HepG2 (cell line): ENCODE results near the gene CNNM2. TPM values are rescaled to one million over a fixed set of nuclear protein-coding genes. Genes with fewer than 3 reads are reported as not detected.
A peak's percentile ranks its signal among the peaks of the same experiment; 100 is the strongest.

ENCODE experiments used
- GZF1 ChIP-seq: sonication (generic); formaldehyde crosslinking; IDR thresholded peaks from 2 replicates; pipeline ENCODE4 v1.5.1; 2020; ENCODE audit warnings: mild to moderate bottlenecking, missing genetic modification reagents
- SOX6 ChIP-seq, 2 experiments: fragments of 450-650 bp in 1 of 2; sonication (generic) in 1 of 2; formaldehyde crosslinking in 1 of 2; IDR thresholded peaks; 2 replicates each; pipeline versions ENCODE4 v1.4.0 to v1.6.1; 2017 to 2020; ENCODE audit warnings: antibody characterized with exemption in 1 of 2, mild to moderate bottlenecking in 1 of 2, missing genetic modification reagents in 1 of 2
- THAP11 ChIP-seq: IDR thresholded peaks from 2 replicates; pipeline ENCODE4 v1.6.1; 2016; ENCODE audit warnings: missing biosample characterization, missing genetic modification reagents
- ZNF75D ChIP-seq: sonication (generic); formaldehyde crosslinking; IDR thresholded peaks from 2 replicates; pipeline ENCODE4 v1.8.1; 2023; ENCODE audit warnings: missing genetic modification reagents, mild to moderate bottlenecking, borderline replicate concordance
- polyA plus RNA-seq, 8 experiments: library from polyadenylated mRNA; depleted of rRNA in 3 of 8; stranded (reverse) in 7 of 8; unstranded in 1 of 8; fragments of >200 nt; fragmentation: Illumina TruSeq in 4 of 8; extraction: Trizol in 4 of 8; gene quantifications; 2 replicates each; pipeline versions ENCODE4 v1.2.1 to v1.2.3, GENCODE V29; 2011 to 2016; ENCODE audit warnings: low read depth in 4 of 8, missing spikeins in 1 of 8, mixed read lengths in 1 of 8; ENCODE audit not compliant: insufficient read depth in 1 of 8
- total RNA-seq, 5 experiments: library from RNA; depleted of rRNA; stranded (reverse); fragments of >200 nt; fragmentation: Illumina TruSeq; extraction: Trizol; gene quantifications; 2 replicates each; pipeline ENCODE4 v1.2.3, GENCODE V29; 2016; ENCODE audit warnings: low read depth in 1 of 5
- TF ChIP-seq, protein P1 (sequence below): sonication (generic); formaldehyde crosslinking; IDR thresholded peaks from 2 replicates; pipeline ENCODE4 v1.8.0; 2022; ENCODE audit warnings: mild to moderate bottlenecking, missing genetic modification reagents, moderate library complexity
- TF ChIP-seq, protein P2 (sequence below): sonication (generic); formaldehyde crosslinking; IDR thresholded peaks from 2 replicates; pipeline ENCODE4 v1.4.0; 2020; ENCODE audit warnings: missing genetic modification reagents, mild to moderate bottlenecking, borderline replicate concordance
- TF ChIP-seq, protein P3 (sequence below): sonication (generic); formaldehyde crosslinking; IDR thresholded peaks from 2 replicates; pipeline ENCODE4 v1.5.1; 2020; ENCODE audit warnings: missing genetic modification reagents, mild to moderate bottlenecking, borderline replicate concordance
- TF ChIP-seq, protein P4 (sequence below): sonication (generic); formaldehyde crosslinking; IDR thresholded peaks from 2 replicates; pipeline ENCODE4 v1.8.0; 2022; ENCODE audit warnings: missing genetic modification reagents, mild to moderate bottlenecking, borderline replicate concordance
- TF ChIP-seq, protein P5 (sequence below): sonication (generic); formaldehyde crosslinking; IDR thresholded peaks from 2 replicates; pipeline ENCODE4 v1.8.0; 2022; ENCODE audit warnings: mild to moderate bottlenecking, missing genetic modification reagents
- TF ChIP-seq, protein P6 (sequence below): sonication (generic); formaldehyde crosslinking; IDR thresholded peaks from 2 replicates; pipeline ENCODE4 v1.4.0; 2020; ENCODE audit warnings: missing genetic modification reagents

The CNNM2 gene
- total and polyA plus RNA-seq, 2 of the 13 experiments (the other 11 are each of a cell fraction or from before 2014, with no cell fraction given): 7.1 to 9.0 TPM

DNA sequence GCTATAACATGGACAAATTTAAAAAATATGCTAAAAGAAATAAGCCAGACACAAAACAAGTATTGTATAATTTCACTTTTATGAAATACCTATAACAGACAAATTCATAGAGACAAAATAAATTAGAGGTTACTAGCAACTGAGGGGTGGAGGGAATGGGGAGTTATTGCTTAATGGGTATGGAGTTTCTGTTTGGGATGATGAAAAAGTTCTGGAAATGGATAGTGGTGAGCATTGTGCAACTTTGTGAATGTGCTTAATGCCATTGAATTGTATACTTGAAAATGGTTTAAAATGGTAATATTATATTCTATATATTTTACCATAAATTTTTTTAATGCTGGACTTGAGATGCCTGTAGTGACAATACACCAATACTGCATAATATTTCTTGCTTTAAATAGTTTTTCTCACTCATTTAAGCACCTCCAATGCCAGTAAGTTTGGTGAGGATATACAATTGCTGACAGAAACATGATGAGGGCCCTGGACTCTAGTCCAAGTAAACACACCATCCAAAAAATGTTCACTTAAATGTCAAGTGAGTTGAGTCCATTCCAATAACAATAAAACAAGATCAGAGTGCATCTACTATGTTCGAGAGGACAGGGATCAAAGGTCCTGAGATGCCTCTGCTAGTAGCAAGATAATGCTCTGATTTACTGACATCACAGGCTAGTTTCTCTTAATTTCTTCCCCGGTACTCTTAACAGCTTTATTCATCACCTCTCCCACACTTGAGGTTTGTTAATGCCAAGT is 203.1 kb downstream of the CNNM2 start (continued):
- TF ChIP-seq, protein P1, sequence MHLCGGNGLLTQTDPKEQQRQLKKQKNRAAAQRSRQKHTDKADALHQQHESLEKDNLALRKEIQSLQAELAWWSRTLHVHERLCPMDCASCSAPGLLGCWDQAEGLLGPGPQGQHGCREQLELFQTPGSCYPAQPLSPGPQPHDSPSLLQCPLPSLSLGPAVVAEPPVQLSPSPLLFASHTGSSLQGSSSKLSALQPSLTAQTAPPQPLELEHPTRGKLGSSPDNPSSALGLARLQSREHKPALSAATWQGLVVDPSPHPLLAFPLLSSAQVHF (CRISPR knock-in tag): no peak
- TF ChIP-seq SOX6 (IDR thresholded peaks at IDR 0.05) (no peak), SOX6 (CRISPR knock-in tag; IDR thresholded peaks at IDR 0.05) (peak; percentile 95), GZF1 (CRISPR knock-in tag) (no peak), THAP11 (no peak), ZNF75D (no peak)
- TF ChIP-seq, protein P2, sequence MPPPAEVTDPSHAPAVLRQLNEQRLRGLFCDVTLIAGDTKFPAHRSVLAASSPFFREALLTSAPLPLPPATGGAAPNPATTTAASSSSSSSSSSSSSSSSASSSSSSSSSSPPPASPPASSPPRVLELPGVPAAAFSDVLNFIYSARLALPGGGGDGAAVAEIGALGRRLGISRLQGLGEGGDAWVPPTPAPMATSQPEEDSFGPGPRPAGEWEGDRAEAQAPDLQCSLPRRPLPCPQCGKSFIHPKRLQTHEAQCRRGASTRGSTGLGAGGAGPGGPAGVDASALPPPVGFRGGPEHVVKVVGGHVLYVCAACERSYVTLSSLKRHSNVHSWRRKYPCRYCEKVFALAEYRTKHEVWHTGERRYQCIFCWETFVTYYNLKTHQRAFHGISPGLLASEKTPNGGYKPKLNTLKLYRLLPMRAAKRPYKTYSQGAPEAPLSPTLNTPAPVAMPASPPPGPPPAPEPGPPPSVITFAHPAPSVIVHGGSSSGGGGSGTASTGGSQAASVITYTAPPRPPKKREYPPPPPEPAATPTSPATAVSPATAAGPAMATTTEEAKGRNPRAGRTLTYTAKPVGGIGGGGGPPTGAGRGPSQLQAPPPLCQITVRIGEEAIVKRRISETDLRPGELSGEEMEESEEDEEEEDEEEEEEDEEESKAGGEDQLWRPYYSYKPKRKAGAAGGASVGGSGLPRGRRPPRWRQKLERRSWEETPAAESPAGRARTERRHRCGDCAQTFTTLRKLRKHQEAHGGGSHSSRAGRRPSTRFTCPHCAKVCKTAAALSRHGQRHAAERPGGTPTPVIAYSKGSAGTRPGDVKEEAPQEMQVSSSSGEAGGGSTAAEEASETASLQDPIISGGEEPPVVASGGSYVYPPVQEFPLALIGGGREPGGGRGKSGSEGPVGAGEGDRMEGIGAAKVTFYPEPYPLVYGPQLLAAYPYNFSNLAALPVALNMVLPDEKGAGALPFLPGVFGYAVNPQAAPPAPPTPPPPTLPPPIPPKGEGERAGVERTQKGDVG (CRISPR knock-in tag): no peak
- TF ChIP-seq, protein P3, sequence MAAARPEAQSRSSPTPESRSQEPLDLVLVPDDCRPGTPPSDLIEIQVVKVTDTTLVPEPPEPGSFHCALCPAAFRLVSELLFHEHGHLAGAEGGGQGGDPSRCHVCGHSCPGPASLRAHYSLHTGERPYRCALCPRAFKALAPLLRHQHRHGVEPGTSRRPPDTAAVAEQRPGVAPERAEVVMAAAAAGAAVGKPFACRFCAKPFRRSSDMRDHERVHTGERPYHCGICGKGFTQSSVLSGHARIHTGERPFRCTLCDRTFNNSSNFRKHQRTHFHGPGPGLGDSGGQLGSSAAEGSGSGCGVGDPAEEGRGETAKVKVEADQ: no peak
- TF ChIP-seq, protein P4, sequence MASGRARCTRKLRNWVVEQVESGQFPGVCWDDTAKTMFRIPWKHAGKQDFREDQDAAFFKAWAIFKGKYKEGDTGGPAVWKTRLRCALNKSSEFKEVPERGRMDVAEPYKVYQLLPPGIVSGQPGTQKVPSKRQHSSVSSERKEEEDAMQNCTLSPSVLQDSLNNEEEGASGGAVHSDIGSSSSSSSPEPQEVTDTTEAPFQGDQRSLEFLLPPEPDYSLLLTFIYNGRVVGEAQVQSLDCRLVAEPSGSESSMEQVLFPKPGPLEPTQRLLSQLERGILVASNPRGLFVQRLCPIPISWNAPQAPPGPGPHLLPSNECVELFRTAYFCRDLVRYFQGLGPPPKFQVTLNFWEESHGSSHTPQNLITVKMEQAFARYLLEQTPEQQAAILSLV (CRISPR knock-in tag): no peak
- TF ChIP-seq, protein P5, sequence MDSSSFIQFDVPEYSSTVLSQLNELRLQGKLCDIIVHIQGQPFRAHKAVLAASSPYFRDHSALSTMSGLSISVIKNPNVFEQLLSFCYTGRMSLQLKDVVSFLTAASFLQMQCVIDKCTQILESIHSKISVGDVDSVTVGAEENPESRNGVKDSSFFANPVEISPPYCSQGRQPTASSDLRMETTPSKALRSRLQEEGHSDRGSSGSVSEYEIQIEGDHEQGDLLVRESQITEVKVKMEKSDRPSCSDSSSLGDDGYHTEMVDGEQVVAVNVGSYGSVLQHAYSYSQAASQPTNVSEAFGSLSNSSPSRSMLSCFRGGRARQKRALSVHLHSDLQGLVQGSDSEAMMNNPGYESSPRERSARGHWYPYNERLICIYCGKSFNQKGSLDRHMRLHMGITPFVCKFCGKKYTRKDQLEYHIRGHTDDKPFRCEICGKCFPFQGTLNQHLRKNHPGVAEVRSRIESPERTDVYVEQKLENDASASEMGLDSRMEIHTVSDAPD: no peak
- TF ChIP-seq, protein P6, sequence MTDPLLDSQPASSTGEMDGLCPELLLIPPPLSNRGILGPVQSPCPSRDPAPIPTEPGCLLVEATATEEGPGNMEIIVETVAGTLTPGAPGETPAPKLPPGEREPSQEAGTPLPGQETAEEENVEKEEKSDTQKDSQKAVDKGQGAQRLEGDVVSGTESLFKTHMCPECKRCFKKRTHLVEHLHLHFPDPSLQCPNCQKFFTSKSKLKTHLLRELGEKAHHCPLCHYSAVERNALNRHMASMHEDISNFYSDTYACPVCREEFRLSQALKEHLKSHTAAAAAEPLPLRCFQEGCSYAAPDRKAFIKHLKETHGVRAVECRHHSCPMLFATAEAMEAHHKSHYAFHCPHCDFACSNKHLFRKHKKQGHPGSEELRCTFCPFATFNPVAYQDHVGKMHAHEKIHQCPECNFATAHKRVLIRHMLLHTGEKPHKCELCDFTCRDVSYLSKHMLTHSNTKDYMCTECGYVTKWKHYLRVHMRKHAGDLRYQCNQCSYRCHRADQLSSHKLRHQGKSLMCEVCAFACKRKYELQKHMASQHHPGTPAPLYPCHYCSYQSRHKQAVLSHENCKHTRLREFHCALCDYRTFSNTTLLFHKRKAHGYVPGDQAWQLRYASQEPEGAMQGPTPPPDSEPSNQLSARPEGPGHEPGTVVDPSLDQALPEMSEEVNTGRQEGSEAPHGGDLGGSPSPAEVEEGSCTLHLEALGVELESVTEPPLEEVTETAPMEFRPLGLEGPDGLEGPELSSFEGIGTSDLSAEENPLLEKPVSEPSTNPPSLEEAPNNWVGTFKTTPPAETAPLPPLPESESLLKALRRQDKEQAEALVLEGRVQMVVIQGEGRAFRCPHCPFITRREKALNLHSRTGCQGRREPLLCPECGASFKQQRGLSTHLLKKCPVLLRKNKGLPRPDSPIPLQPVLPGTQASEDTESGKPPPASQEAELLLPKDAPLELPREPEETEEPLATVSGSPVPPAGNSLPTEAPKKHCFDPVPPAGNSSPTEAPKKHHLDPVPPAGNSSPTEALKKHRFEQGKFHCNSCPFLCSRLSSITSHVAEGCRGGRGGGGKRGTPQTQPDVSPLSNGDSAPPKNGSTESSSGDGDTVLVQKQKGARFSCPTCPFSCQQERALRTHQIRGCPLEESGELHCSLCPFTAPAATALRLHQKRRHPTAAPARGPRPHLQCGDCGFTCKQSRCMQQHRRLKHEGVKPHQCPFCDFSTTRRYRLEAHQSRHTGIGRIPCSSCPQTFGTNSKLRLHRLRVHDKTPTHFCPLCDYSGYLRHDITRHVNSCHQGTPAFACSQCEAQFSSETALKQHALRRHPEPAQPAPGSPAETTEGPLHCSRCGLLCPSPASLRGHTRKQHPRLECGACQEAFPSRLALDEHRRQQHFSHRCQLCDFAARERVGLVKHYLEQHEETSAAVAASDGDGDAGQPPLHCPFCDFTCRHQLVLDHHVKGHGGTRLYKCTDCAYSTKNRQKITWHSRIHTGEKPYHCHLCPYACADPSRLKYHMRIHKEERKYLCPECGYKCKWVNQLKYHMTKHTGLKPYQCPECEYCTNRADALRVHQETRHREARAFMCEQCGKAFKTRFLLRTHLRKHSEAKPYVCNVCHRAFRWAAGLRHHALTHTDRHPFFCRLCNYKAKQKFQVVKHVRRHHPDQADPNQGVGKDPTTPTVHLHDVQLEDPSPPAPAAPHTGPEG (CRISPR knock-in tag): no peak
